HepG2 (cell line): ENCODE results near the gene MYO1B. TPM values are rescaled to one million over a fixed set of nuclear protein-coding genes. Genes with fewer than 3 reads are reported as not detected.
A peak's percentile ranks its signal among the peaks of the same experiment; 100 is the strongest.

Experiments used
- AHDC1 ChIP-seq: sonication (generic); formaldehyde crosslinking; IDR thresholded peaks from 2 replicates; pipeline ENCODE4 v1.5.1; 2020; ENCODE audit warnings: mild to moderate bottlenecking, missing genetic modification reagents, borderline replicate concordance
- CCAR2 ChIP-seq: fragments of 200-400 bp; formaldehyde crosslinking; optimal IDR thresholded peaks from 2 replicates; pipeline ENCODE3; 2018; ENCODE audit warnings: low read depth, mild to moderate bottlenecking, low read length, moderate library complexity
- FOXA1 ChIP-seq, 2 experiments: fragments of 450-650 bp in 1 of 2; sonication (generic) in 1 of 2; formaldehyde crosslinking in 1 of 2; IDR thresholded peaks; 2 replicates each; pipeline versions ENCODE4 v1.4.0 to v1.6.1; 2016 to 2020; ENCODE audit warnings: missing genetic modification reagents in 1 of 2
- IKZF1 ChIP-seq: fragments of 450-650 bp; IDR thresholded peaks from 2 replicates; pipeline ENCODE4 v1.7.1; 2016
- KDM5A ChIP-seq: fragments of 200-600 bp; sonication (generic); IDR thresholded peaks from 2 replicates; pipeline ENCODE4 v1.7.0; 2018; ENCODE audit warnings: antibody characterized with exemption, mild to moderate bottlenecking, low read length, borderline replicate concordance
- MEIS2 ChIP-seq: sonication (generic); formaldehyde crosslinking; IDR thresholded peaks from 2 replicates; pipeline ENCODE4 v1.9.0; 2021; ENCODE audit warnings: mild to moderate bottlenecking, missing genetic modification reagents
- PAXIP1 ChIP-seq: sonication (generic); formaldehyde crosslinking; conservative IDR thresholded peaks from 2 replicates; pipeline ENCODE4 v1.4.0; 2020; ENCODE audit warnings: mild to moderate bottlenecking, missing genetic modification reagents, moderate library complexity
- SMC3 ChIP-seq: IDR thresholded peaks from 2 replicates; pipeline ENCODE4 v1.6.1; 2011; ENCODE audit warnings: low read length, improper control_type of control experiment
- TOE1 ChIP-seq: sonication (generic); formaldehyde crosslinking; IDR thresholded peaks from 2 replicates; pipeline ENCODE4 v1.4.0; 2020; ENCODE audit warnings: mild to moderate bottlenecking, missing genetic modification reagents
- ZMYM3 ChIP-seq: sonication (generic); formaldehyde crosslinking; IDR thresholded peaks from 2 replicates; pipeline ENCODE4 v1.5.1; 2020; ENCODE audit warnings: mild to moderate bottlenecking, missing genetic modification reagents
- ZNF280D ChIP-seq: sonication (generic); formaldehyde crosslinking; IDR thresholded peaks from 2 replicates; pipeline ENCODE4 v1.5.1; 2020; ENCODE audit warnings: mild to moderate bottlenecking, missing genetic modification reagents
- polyA plus RNA-seq, 8 experiments: library from polyadenylated mRNA; depleted of rRNA in 3 of 8; stranded (reverse) in 7 of 8; unstranded in 1 of 8; fragments of >200 nt; fragmentation: Illumina TruSeq in 4 of 8; extraction: Trizol in 4 of 8; gene quantifications; 2 replicates each; pipeline versions ENCODE4 v1.2.1 to v1.2.3, GENCODE V29; 2011 to 2016; ENCODE audit warnings: low read depth in 4 of 8, missing spikeins in 1 of 8, mixed read lengths in 1 of 8; ENCODE audit not compliant: insufficient read depth in 1 of 8
- total RNA-seq, 5 experiments: library from RNA; depleted of rRNA; stranded (reverse); fragments of >200 nt; fragmentation: Illumina TruSeq; extraction: Trizol; gene quantifications; 2 replicates each; pipeline ENCODE4 v1.2.3, GENCODE V29; 2016; ENCODE audit warnings: low read depth in 1 of 5

Gene MYO1B
- total and polyA plus RNA-seq, 2 of the 13 experiments (the other 11 are each of a cell fraction or from before 2014, with no cell fraction given), result 36.9 to 89.8 TPM

GRCh38 chr2:191245869-191246531 is 796 bp downstream of the MYO1B start (continued):
- TF ChIP-seq AHDC1 (CRISPR knock-in tag), result peak; percentile 39; the same call in 1 of the 2 replicates
- TF ChIP-seq PAXIP1 (CRISPR knock-in tag), result peak; percentile 61
- TF ChIP-seq MEIS2, result 0 out of 2 replicates have a peak, but pooled peaks have one; percentile 40
- TF ChIP-seq FOXA1 (IDR thresholded peaks at IDR 0.05), result no peak
- TF ChIP-seq FOXA1 (CRISPR knock-in tag; IDR thresholded peaks at IDR 0.05), result 0 out of 2 replicates have a peak, but pooled peaks have one; percentile 29
- no peak for TF ChIP-seq TOE1 (CRISPR knock-in tag)
- no peak for TF ChIP-seq IKZF1
- peak; percentile 64; the same call in 1 of the 2 replicates for TF ChIP-seq KDM5A
- TF ChIP-seq SMC3, result no peak
- peak; percentile 96 for TF ChIP-seq ZNF280D (CRISPR knock-in tag)
- TF ChIP-seq ZMYM3 (CRISPR knock-in tag), result peak; percentile 95
- TF ChIP-seq CCAR2, result no peak
